Measurements from ENCODE around the gene NCS1. TPM values are rescaled to one million over a fixed set of nuclear protein-coding genes. Genes with fewer than 3 reads are reported as not detected.

Gene NCS1
- total RNA-seq (2022) = 27.8 and 41.3 TPM in 2 replicates
- Bru-seq, nascent RNA = percentile 46 among the genes with signal in this experiment
- percentile 64 among the genes with signal in this experiment for BruChase-seq, experiment 1, labeled RNA remaining after a 6-hour chase
- percentile 55 among the genes with signal in this experiment for BruChase-seq, experiment 2, labeled RNA remaining after a 2-hour chase
- long read RNA-seq, full-length matches to known transcripts = 66 of 84 reads
- long read RNA-seq, partial matches to known transcripts = 0 of 84 reads
- long read RNA-seq, other reads (novel, unspliced or antisense) = 18 of 84 reads

- TF ChIP-seq CTCF (IDR thresholded peaks at IDR 0.05; ENCODE audit: unreplicated experiment) = no peak
- Mint-ChIP-seq H3K27me3 (ENCODE audit: insufficient read depth, unreplicated experiment) (no peaks in the 10 kb centered on the region), H3K27ac (ENCODE audit: low read depth, unreplicated experiment) (no peak within 1 kb of the TSS), H3K9me3 (ENCODE audit: unreplicated experiment) (no peaks in the 10 kb centered on the region), H3K36me3 (ENCODE audit: insufficient read depth, unreplicated experiment) (peaks cover 10% of the 10 kb centered on the region), H3K4me3 (ENCODE audit: unreplicated experiment) (peak within 1 kb of the TSS; percentile 72), H3K4me1 (ENCODE audit: insufficient read depth, unreplicated experiment) (no peaks in the 10 kb centered on the region)
- POLR2A ChIA-PET = interaction anchor here (0.9 kb wide), 1 partner anchor 34 kb away, joined by 3 read pairs; no protein-coding TSS in a partner anchor
- CTCF ChIA-PET = no interaction called here
- intact Hi-C loops (cut with micrococcal nuclease) = no loop called here
- BruUV-seq (replicated peaks) = no TSS peak
- peak; percentile 53 for DNase-seq (ENCODE audit: unreplicated experiment)
These were observed at the start of gene NCS1 for GRCh38 chr9:130172161-130172857. NCS1 (plus strand) TSS chr9:130172404; CDS start chr9:130172664, 260 bp downstream.

- no peak for DNase-seq (ENCODE audit: unreplicated experiment)
- Mint-ChIP-seq H3K36me3 (ENCODE audit: insufficient read depth, unreplicated experiment) (peaks cover 61% of the 10 kb centered on the region), H3K9me3 (ENCODE audit: unreplicated experiment) (no peaks in the 10 kb centered on the region), H3K27ac (ENCODE audit: low read depth, unreplicated experiment) (no peak overlapping the region), H3K4me1 (ENCODE audit: insufficient read depth, unreplicated experiment) (peaks cover 7% of the 10 kb centered on the region), H3K4me3 (ENCODE audit: unreplicated experiment) (no peak overlapping the region), H3K27me3 (ENCODE audit: insufficient read depth, unreplicated experiment) (no peaks in the 10 kb centered on the region)
- intact Hi-C loops (cut with micrococcal nuclease) = no loop called here
- ChIA-PET POLR2A (no interaction called here), CTCF (interaction anchor here (0.6 to 1.0 kb wide), 2 partner anchors 10 to 22 kb away, joined by 3 to 5 read pairs; no protein-coding TSS in a partner anchor)
- TF ChIP-seq CTCF (IDR thresholded peaks at IDR 0.05; ENCODE audit: unreplicated experiment) = no peak
- no TSS peak for BruUV-seq (replicated peaks)
These were observed 49.7 kb upstream of the NCS1 start for GRCh38 chr9:130122456-130122855.

GRCh38 chr9:130124085-130124860, 47.9 kb upstream of the NCS1 start:
- no TSS peak for BruUV-seq (replicated peaks)
- DNase-seq (ENCODE audit: unreplicated experiment) = no peak
- CTCF ChIA-PET = interaction anchor here (0.6 to 1.4 kb wide), 4 partner anchors 10 to 930 kb away, joined by 3 to 6 read pairs (median 3); no protein-coding TSS in a partner anchor

More at GRCh38 chr9:130124085-130124860, 47.9 kb upstream of the NCS1 start:
- H3K36me3 Mint-ChIP-seq (ENCODE audit: insufficient read depth, unreplicated experiment) = peaks cover 79% of the 10 kb centered on the region
- intact Hi-C loops (cut with micrococcal nuclease) = no loop called here
- no peak for TF ChIP-seq CTCF (IDR thresholded peaks at IDR 0.05; ENCODE audit: unreplicated experiment)
- no peak overlapping the region for H3K4me3 Mint-ChIP-seq (ENCODE audit: unreplicated experiment)
- POLR2A ChIA-PET = no interaction called here
- no peaks in the 10 kb centered on the region for H3K4me1 Mint-ChIP-seq (ENCODE audit: insufficient read depth, unreplicated experiment)
- no peaks in the 10 kb centered on the region for H3K27me3 Mint-ChIP-seq (ENCODE audit: insufficient read depth, unreplicated experiment)
- H3K27ac Mint-ChIP-seq (ENCODE audit: low read depth, unreplicated experiment) = no peak overlapping the region
- no peaks in the 10 kb centered on the region for H3K9me3 Mint-ChIP-seq (ENCODE audit: unreplicated experiment)
